A549 (cell line): ENCODE data around the gene MAD1L1.

ENCODE experiments used
- BHLHE40 ChIP-seq: IDR thresholded peaks from 2 replicates; pipeline ENCODE4 v1.6.1; 2012; ENCODE audit warnings: low read depth, low read length, inconsistent platforms
- CEBPB ChIP-seq, 2 experiments: fragments of >200 bp in 1 of 2; sonication (Bioruptor Twin) in 1 of 2; formaldehyde crosslinking in 1 of 2; IDR thresholded peaks; 2 replicates each; pipeline ENCODE4 v1.6.1; 2012 to 2016
- EP300 ChIP-seq, 2 experiments: fragments of >200 bp; sonication (Bioruptor Twin); formaldehyde crosslinking; IDR thresholded peaks; 2 replicates in 1 of 2; 3 replicates in 1 of 2; pipeline ENCODE4 v1.6.1; 2016 to 2017
- HOXA7 ChIP-seq: fragments of 250-450 bp; sonication (Bioruptor Pico); IDR thresholded peaks from 2 replicates; pipeline ENCODE4 v1.5.0; 2020; ENCODE audit warnings: mild to moderate bottlenecking, moderate library complexity
- JUN ChIP-seq, 2 experiments: fragments of >200 bp; sonication (Bioruptor Twin); formaldehyde crosslinking; IDR thresholded peaks; 2 replicates in 1 of 2; 3 replicates in 1 of 2; pipeline ENCODE4 v1.6.1; 2016 to 2017
- MYC ChIP-seq: IDR thresholded peaks from 2 replicates; pipeline ENCODE4 v1.6.1; 2012; ENCODE audit warnings: mild to moderate bottlenecking, inconsistent platforms, low read length, improper control_type of control experiment, borderline replicate concordance
- PHF8 ChIP-seq: fragments of 200-600 bp; sonication (generic); IDR thresholded peaks from 2 replicates; pipeline ENCODE4 v1.6.1; 2016; ENCODE audit warnings: low read depth, mild to moderate bottlenecking, antibody characterized with exemption, moderate library complexity, borderline replicate concordance
- POLR2A ChIP-seq: IDR thresholded peaks from 2 replicates; pipeline ENCODE4 v1.6.1; 2012; ENCODE audit warnings: mild to moderate bottlenecking, low read length
- RCOR1 ChIP-seq: fragments of 150-350 bp; IDR thresholded peaks from 2 replicates; pipeline ENCODE4 v1.6.1; 2014; ENCODE audit warnings: antibody characterized with exemption, low read length, low read depth
- SMC3 ChIP-seq: fragments of >200 bp; sonication (Bioruptor Twin); formaldehyde crosslinking; IDR thresholded peaks from 3 replicates; pipeline ENCODE4 v1.6.1; 2018; ENCODE audit warnings: inconsistent platforms
- TP53 ChIP-seq: fragments of 250-450 bp; sonication (Bioruptor Pico); IDR thresholded peaks from 2 replicates; pipeline ENCODE4 v1.5.0; 2021; ENCODE audit warnings: mild to moderate bottlenecking, moderate library complexity
- TF ChIP-seq, protein P1 (sequence below): fragments of >200 bp; sonication (Bioruptor Twin); formaldehyde crosslinking; IDR thresholded peaks from 3 replicates; pipeline ENCODE4 v1.5.1; 2016
- TF ChIP-seq, protein P2 (sequence below): fragments of 450-650 bp; IDR thresholded peaks from 2 replicates; pipeline ENCODE4 v1.6.1; 2014; ENCODE audit warnings: antibody characterized with exemption

DNA sequence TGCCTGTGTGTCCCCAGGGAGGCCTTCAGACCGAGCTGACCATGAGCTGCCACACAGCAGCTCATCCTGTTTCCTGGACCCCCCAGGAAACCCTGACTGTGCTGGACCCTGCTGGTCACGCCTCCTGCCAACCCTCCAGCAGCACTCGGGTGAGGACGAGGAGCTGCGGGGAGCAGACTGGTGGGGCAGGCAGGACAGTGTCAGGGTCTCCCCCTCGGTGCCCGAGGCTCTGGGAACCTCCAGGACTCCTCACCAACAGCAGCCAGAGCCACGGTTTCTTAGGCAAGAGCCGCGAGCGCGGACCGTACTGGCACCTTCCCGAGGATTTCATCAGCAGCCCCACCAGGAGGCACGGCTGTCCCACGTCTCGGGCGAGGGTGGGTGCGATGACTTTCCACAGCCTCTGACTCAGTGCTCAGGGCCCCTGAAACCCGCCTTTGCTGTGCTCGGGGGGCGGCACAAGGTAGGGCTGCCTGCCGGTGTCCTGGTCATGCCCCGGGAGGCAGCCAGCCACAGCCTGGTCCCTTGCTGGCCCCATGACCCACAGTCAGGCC is 375.8 kb downstream of the MAD1L1 start:
- no peak for TF ChIP-seq PHF8
- no peak for TF ChIP-seq MYC
- no peak for TF ChIP-seq SMC3
- TF ChIP-seq RCOR1: no peak
- TF ChIP-seq JUN (IDR thresholded peaks at IDR 0.05): no peak
- TF ChIP-seq TP53: no peak
- TF ChIP-seq, protein P1, sequence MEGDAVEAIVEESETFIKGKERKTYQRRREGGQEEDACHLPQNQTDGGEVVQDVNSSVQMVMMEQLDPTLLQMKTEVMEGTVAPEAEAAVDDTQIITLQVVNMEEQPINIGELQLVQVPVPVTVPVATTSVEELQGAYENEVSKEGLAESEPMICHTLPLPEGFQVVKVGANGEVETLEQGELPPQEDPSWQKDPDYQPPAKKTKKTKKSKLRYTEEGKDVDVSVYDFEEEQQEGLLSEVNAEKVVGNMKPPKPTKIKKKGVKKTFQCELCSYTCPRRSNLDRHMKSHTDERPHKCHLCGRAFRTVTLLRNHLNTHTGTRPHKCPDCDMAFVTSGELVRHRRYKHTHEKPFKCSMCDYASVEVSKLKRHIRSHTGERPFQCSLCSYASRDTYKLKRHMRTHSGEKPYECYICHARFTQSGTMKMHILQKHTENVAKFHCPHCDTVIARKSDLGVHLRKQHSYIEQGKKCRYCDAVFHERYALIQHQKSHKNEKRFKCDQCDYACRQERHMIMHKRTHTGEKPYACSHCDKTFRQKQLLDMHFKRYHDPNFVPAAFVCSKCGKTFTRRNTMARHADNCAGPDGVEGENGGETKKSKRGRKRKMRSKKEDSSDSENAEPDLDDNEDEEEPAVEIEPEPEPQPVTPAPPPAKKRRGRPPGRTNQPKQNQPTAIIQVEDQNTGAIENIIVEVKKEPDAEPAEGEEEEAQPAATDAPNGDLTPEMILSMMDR: no peak
- TF ChIP-seq EP300 (IDR thresholded peaks at IDR 0.05): no peak
- TF ChIP-seq HOXA7 (CRISPR knock-in tag): no peak
- no peak for TF ChIP-seq CEBPB (IDR thresholded peaks at IDR 0.05)
- TF ChIP-seq POLR2A: no peak
- no peak for TF ChIP-seq BHLHE40
- TF ChIP-seq, protein P2, sequence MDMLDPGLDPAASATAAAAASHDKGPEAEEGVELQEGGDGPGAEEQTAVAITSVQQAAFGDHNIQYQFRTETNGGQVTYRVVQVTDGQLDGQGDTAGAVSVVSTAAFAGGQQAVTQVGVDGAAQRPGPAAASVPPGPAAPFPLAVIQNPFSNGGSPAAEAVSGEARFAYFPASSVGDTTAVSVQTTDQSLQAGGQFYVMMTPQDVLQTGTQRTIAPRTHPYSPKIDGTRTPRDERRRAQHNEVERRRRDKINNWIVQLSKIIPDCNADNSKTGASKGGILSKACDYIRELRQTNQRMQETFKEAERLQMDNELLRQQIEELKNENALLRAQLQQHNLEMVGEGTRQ: no peak
